Stimulated activated CD4-positive, alpha-beta T cell treated with anti-CD3 and anti-CD28 coated beads, Interleukin-1b, Interleukin-23, amount 100 ng/mL, for 1 hour (primary cell): ENCODE results near the gene CNNM3.
"Not testable (repeated sequence)": the region's sequence is repeated elsewhere in the genome, so short reads cannot be mapped to it uniquely, and the experiment has no call there.

Source experiments
- DNase-seq, 2 donors: peaks; one replicate each; pipeline ENCODE4 v3.0.0-alpha.2; 2020; ENCODE audit warnings: low read depth in 2 of 2

The CNNM3 gene

GRCh38 chr2:96798733-96799622 is 17.1 kb upstream of the CNNM3 start:
- DNase-seq: no peak

- DNase-seq: no peak
These were observed 16.5 kb upstream of the CNNM3 start for GRCh38 chr2:96799623-96799935.

GRCh38 chr2:96800061-96801004 is 15.7 kb upstream of the CNNM3 start:
- DNase-seq: no peak

GRCh38 chr2:96801005-96801785 is 14.9 kb upstream of the CNNM3 start:
- peak in 1 of 2 donors; percentile 49 for DNase-seq

GRCh38 chr2:96801786-96802595 is 14.1 kb upstream of the CNNM3 start:
- no peak for DNase-seq

- no peak for DNase-seq
These were observed 13.3 kb upstream of the CNNM3 start for GRCh38 chr2:96802721-96803120.

- no peak for DNase-seq
These were observed 11.1 kb upstream of the CNNM3 start for GRCh38 chr2:96804986-96805385.

GRCh38 chr2:96805946-96806345 is 10.1 kb upstream of the CNNM3 start:
- not testable (repeated sequence) for DNase-seq

GRCh38 chr2:96806468-96807126 is 9.5 kb upstream of the CNNM3 start:
- DNase-seq: no peak

GRCh38 chr2:96807127-96807471 is 9.0 kb upstream of the CNNM3 start:
- DNase-seq: no peak

GRCh38 chr2:96808176-96808837 is 7.8 kb upstream of the CNNM3 start:
- no peak for DNase-seq

- no peak for DNase-seq
These were observed 6.7 kb upstream of the CNNM3 start for GRCh38 chr2:96809216-96809882.

- no peak for DNase-seq
These were observed 5.9 kb upstream of the CNNM3 start for GRCh38 chr2:96809951-96810782.

GRCh38 chr2:96810783-96811192 is 5.3 kb upstream of the CNNM3 start:
- no peak for DNase-seq

- DNase-seq: no peak
These were observed 4.2 kb upstream of the CNNM3 start for GRCh38 chr2:96811917-96812316.

- DNase-seq: no peak
These were observed 2.4 kb upstream of the CNNM3 start for GRCh38 chr2:96813656-96814055.

- no peak for DNase-seq
These were observed 542 bp upstream of the CNNM3 start for GRCh38 chr2:96815326-96816126.
